A673 (cell line): ENCODE measurements around the gene GBA2. TPM values are rescaled to one million over a fixed set of nuclear protein-coding genes. Genes with fewer than 3 reads are reported as not detected.
A peak's percentile ranks its signal among the peaks of the same experiment; 100 is the strongest.

ENCODE experiments used
- BruUV-seq: library from RNA; stranded (reverse); fragments of 400-500 nt; replicated peaks from 2 replicates; lab custom pipeline; 2021; lab: Mats Ljungman, UMichigan
- CTCF ChIA-PET: fragments of 300-600 bp; sonication (Branson Sonifier 250); formaldehyde crosslinking; loops from one replicate; lab custom pipeline; 2022; ENCODE audit warnings: antibody characterized with exemption; lab: Charles Lee
- POLR2A ChIA-PET: fragments of 300-600 bp; sonication (Branson Sonifier 250); formaldehyde crosslinking; loops from one replicate; lab custom pipeline; 2022; ENCODE audit warnings: antibody characterized with exemption; ENCODE audit not compliant: low non-redundant PET; lab: Charles Lee
- DNase-seq: peaks from one replicate; pipeline ENCODE4 v3.0.0-alpha.2; 2015; ENCODE audit warnings: low spot score
- H3K27ac ChIP-seq: fragments of 200-600 bp; sonication (generic); 2 replicates; pipeline ENCODE4 v1.5.1; 2016; ENCODE audit warnings: mixed run types, low read depth, mild to moderate bottlenecking, mixed read lengths, antibody characterized with exemption, low read length; ENCODE audit not compliant: poor library complexity, severe bottlenecking
- H3K27me3 ChIP-seq: fragments of 200-600 bp; sonication (generic); replicated peaks from 2 replicates; pipeline ENCODE4 v1.6.1; 2017; ENCODE audit warnings: mixed run types, low read depth, mild to moderate bottlenecking, mixed read lengths, antibody characterized with exemption, low read length; ENCODE audit not compliant: insufficient read depth, poor library complexity
- H3K36me3 ChIP-seq: fragments of 200-600 bp; sonication (generic); 2 replicates; pipeline ENCODE4 v1.6.1; 2016; ENCODE audit warnings: mixed run types, mild to moderate bottlenecking, mixed read lengths, antibody characterized with exemption, low read length; ENCODE audit not compliant: insufficient read depth, poor library complexity, severe bottlenecking
- H3K4me1 ChIP-seq: fragments of 200-600 bp; sonication (generic); 2 replicates; pipeline ENCODE4 v1.6.1; 2017; ENCODE audit warnings: mixed run types, mild to moderate bottlenecking, mixed read lengths, antibody characterized with exemption, low read length; ENCODE audit not compliant: insufficient read depth, poor library complexity, severe bottlenecking
- H3K4me3 ChIP-seq: fragments of 200-600 bp; sonication (generic); 2 replicates; pipeline ENCODE4 v1.5.1; 2016; ENCODE audit warnings: low read depth, mixed run types, mild to moderate bottlenecking, mixed read lengths, low read length; ENCODE audit not compliant: poor library complexity, severe bottlenecking
- H3K9me3 ChIP-seq: fragments of 200-600 bp; sonication (generic); 2 replicates; pipeline ENCODE4 v1.6.1; 2016; ENCODE audit warnings: mixed run types, low read depth, mild to moderate bottlenecking, mixed read lengths, antibody characterized with exemption, low read length; ENCODE audit not compliant: poor library complexity, severe bottlenecking
- EZH2 ChIP-seq: fragments of 200-600 bp; sonication (generic); IDR thresholded peaks from 2 replicates; pipeline ENCODE4 v1.6.1; 2017; ENCODE audit warnings: borderline replicate concordance, low read depth, mild to moderate bottlenecking, mixed read lengths, antibody characterized with exemption, low read length; ENCODE audit not compliant: poor library complexity, severe bottlenecking
- intact Hi-C: fragments of 100-400 bp; cut with micrococcal nuclease; formaldehyde crosslinking; loops from one replicate; pipeline ENCODE4 v1.10.0; 2022; ENCODE audit not compliant: unreplicated experiment
- total RNA-seq: library from RNA; stranded (reverse); gene quantifications from 2 replicates; pipeline ENCODE4 v1.2.3, GENCODE V29; 2021
- TF ChIP-seq, protein P1 (sequence below): fragments of 300-800, 200-600 bp; sonication (generic); conservative IDR thresholded peaks from 2 replicates; pipeline ENCODE4 v1.5.1; 2017; ENCODE audit warnings: low read depth, mild to moderate bottlenecking, antibody characterized with exemption, low read length, moderate library complexity, mixed read lengths

Gene GBA2
- total RNA-seq, 1 experiment from 2014 or later: 67.6 TPM

DNA sequence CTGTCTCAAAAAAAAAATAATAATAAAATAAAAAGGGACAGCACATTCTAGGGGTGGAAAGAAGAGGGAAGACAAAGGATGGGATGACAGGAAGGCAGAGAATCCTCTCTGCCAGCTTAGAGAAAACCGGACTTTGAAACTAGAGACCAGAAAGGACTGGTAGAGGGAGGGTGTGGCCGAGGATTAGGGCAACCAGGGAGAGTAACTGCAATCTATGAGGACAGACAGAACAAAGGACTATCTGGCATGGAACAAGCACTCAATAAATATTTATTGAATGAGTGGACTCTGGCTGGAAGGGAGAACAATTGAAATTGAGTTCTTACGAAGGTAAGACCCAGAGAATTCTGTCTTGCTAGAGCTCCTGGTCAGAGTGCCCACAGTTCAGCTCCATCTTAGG, 2.4 kb downstream of the GBA2 start:
- Histone ChIP-seq H3K9me3 (no peaks in the 10 kb centered on the region), H3K27me3 (no peaks in the 10 kb centered on the region), H3K36me3 (peaks cover 29% of the 10 kb centered on the region), H3K4me3 (peak overlapping the region; percentile 96), H3K27ac (no peak overlapping the region), H3K4me1 (peaks cover 21% of the 10 kb centered on the region)
- no peak for DNase-seq
- intact Hi-C loops: no loop called here
- no peak for TF ChIP-seq EZH2
- TF ChIP-seq, protein P1, sequence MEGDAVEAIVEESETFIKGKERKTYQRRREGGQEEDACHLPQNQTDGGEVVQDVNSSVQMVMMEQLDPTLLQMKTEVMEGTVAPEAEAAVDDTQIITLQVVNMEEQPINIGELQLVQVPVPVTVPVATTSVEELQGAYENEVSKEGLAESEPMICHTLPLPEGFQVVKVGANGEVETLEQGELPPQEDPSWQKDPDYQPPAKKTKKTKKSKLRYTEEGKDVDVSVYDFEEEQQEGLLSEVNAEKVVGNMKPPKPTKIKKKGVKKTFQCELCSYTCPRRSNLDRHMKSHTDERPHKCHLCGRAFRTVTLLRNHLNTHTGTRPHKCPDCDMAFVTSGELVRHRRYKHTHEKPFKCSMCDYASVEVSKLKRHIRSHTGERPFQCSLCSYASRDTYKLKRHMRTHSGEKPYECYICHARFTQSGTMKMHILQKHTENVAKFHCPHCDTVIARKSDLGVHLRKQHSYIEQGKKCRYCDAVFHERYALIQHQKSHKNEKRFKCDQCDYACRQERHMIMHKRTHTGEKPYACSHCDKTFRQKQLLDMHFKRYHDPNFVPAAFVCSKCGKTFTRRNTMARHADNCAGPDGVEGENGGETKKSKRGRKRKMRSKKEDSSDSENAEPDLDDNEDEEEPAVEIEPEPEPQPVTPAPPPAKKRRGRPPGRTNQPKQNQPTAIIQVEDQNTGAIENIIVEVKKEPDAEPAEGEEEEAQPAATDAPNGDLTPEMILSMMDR: no peak
- CTCF ChIA-PET: no interaction called here
- POLR2A ChIA-PET: no interaction called here
- BruUV-seq: no TSS peak

DNA sequence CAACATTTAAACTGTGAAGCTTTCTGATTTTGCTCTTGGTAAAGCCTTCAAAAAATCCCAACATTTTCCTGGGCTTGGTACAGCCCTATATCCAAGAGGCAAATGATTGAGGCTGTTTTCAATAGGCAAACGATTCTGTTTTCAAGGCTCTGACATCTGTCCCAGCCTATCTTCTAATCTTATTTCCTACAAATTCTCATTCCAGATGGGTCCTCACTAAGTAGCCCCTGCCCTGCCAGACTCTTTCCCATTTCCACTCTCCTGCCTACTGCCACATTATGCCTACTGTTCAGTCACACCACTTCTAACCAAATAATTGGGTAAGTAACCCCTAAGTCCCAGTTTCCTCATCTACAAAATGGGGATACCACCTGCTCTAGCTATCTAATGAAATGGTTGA, 3.5 kb downstream of the GBA2 start:
- ChIA-PET POLR2A (no interaction called here), CTCF (interaction anchor here (0.6 kb wide), 1 partner anchor 10 kb away, joined by 5 read pairs; no protein-coding TSS in a partner anchor)
- DNase-seq: no peak
- TF ChIP-seq, protein P1: no peak
- TF ChIP-seq EZH2: no peak
- no peaks in the 10 kb centered on the region for H3K27me3 ChIP-seq
- no TSS peak for BruUV-seq
- peak overlapping the region; percentile 96 for H3K4me3 ChIP-seq
- peaks cover 30% of the 10 kb centered on the region for H3K36me3 ChIP-seq
- no peak overlapping the region for H3K27ac ChIP-seq
- H3K4me1 ChIP-seq: peaks cover 21% of the 10 kb centered on the region
- no peaks in the 10 kb centered on the region for H3K9me3 ChIP-seq
- intact Hi-C loops: no loop called here

GRCh38 chr9:35743880-35744518, 5.0 kb downstream of the GBA2 start:
- CTCF ChIA-PET: no interaction called here
- peaks cover 17% of the 10 kb centered on the region for H3K4me1 ChIP-seq
- H3K27me3 ChIP-seq: no peaks in the 10 kb centered on the region
- TF ChIP-seq, protein P1: no peak
- TF ChIP-seq EZH2: no peak
- no TSS peak for BruUV-seq
- peaks cover 45% of the 10 kb centered on the region for H3K36me3 ChIP-seq
- no peaks in the 10 kb centered on the region for H3K9me3 ChIP-seq
- DNase-seq: no peak
- H3K27ac ChIP-seq: no peak overlapping the region
- POLR2A ChIA-PET: no interaction called here
- intact Hi-C loops: no loop called here
- no peak overlapping the region for H3K4me3 ChIP-seq
